Keratinocyte (primary cell): ENCODE measurements around the gene MBIP. TPM values are rescaled to one million over a fixed set of nuclear protein-coding genes. Genes with fewer than 3 reads are reported as not detected.

ENCODE experiments used
- DNase-seq: peaks from one replicate; pipeline ENCODE4 v3.0.0-alpha.2; 2011; ENCODE audit warnings: low read depth, missing footprints, low spot score
- FAIRE-seq: peaks from 2 replicates; lab custom pipeline; 2011; peaks lifted over from hg19 to GRCh38; lab: Jason Lieb, UNC
- H2AFZ ChIP-seq: 2 replicates; pipeline ENCODE4 v1.6.0; 2012; ENCODE audit warnings: low read length, control low read depth, inconsistent platforms; ENCODE audit not compliant: control insufficient read depth
- H3K27ac ChIP-seq: 2 replicates; pipeline ENCODE4 v1.5.1; 2011; ENCODE audit warnings: low read length; ENCODE audit not compliant: control insufficient read depth, insufficient read depth
- H3K27me3 ChIP-seq: 3 replicates; pipeline ENCODE4 v1.6.0; 2011; ENCODE audit warnings: low read length; ENCODE audit not compliant: control insufficient read depth, insufficient read depth; ENCODE audit errors: extremely low read depth
- H3K36me3 ChIP-seq, 2 experiments: 2 replicates in 1 of 2; 3 replicates in 1 of 2; pipeline ENCODE4 v1.5.1; 2011; ENCODE audit warnings: low read length in 2 of 2, mild to moderate bottlenecking in 1 of 2; ENCODE audit not compliant: control insufficient read depth in 2 of 2, insufficient read depth in 2 of 2; ENCODE audit errors: extremely low read depth in 1 of 2
- H3K4me1 ChIP-seq: 3 replicates; pipeline ENCODE4 v1.5.1; 2011; ENCODE audit warnings: low read length; ENCODE audit not compliant: control insufficient read depth, insufficient read depth; ENCODE audit errors: extremely low read depth
- H3K4me2 ChIP-seq: 3 replicates; pipeline ENCODE4 v1.6.0; 2011; ENCODE audit warnings: low read depth, low read length; ENCODE audit not compliant: control insufficient read depth, insufficient read depth; ENCODE audit errors: extremely low read depth
- H3K4me3 ChIP-seq, 3 experiments: fragments of 200-600 bp in 1 of 3; sonication (generic) in 1 of 3; 2 replicates in 2 of 3; 3 replicates in 1 of 3; pipeline ENCODE4 v1.5.1; 2011 to 2016; ENCODE audit warnings: low read length in 3 of 3, mild to moderate bottlenecking in 3 of 3, control low read depth in 2 of 3, inconsistent platforms in 1 of 3, low read depth in 1 of 3, mixed read lengths in 1 of 3, mixed run types in 1 of 3, moderate library complexity in 1 of 3; ENCODE audit not compliant: control insufficient read depth in 2 of 3, insufficient read depth in 2 of 3; ENCODE audit errors: extremely low read depth in 1 of 3
- H3K79me2 ChIP-seq: 2 replicates; pipeline ENCODE4 v1.6.0; 2012; ENCODE audit warnings: low read length; ENCODE audit not compliant: control insufficient read depth, insufficient read depth
- H3K9ac ChIP-seq: 3 replicates; pipeline ENCODE4 v1.6.0; 2011; ENCODE audit warnings: low read length; ENCODE audit not compliant: control insufficient read depth, insufficient read depth; ENCODE audit errors: extremely low read depth
- H3K9me1 ChIP-seq: 3 replicates; pipeline ENCODE4 v1.6.0; 2011; ENCODE audit warnings: low read length; ENCODE audit not compliant: control insufficient read depth, insufficient read depth; ENCODE audit errors: extremely low read depth
- H3K9me3 ChIP-seq: 2 replicates; pipeline ENCODE4 v1.5.1; 2012; ENCODE audit warnings: low read depth, low read length; ENCODE audit not compliant: control insufficient read depth
- H4K20me1 ChIP-seq: 3 replicates; pipeline ENCODE4 v1.6.0; 2011; ENCODE audit warnings: low read length; ENCODE audit not compliant: control insufficient read depth, insufficient read depth; ENCODE audit errors: extremely low read depth
- EZH2 ChIP-seq: IDR thresholded peaks from one replicate; pipeline ENCODE4 v1.6.1; 2012; ENCODE audit warnings: inconsistent platforms, mild to moderate bottlenecking, low read length, moderate library complexity
- dilution Hi-C: fragments of 300-500 bp; cut with MboI; formaldehyde crosslinking; loops from one replicate; pipeline ENCODE4 v1.7.0; 2020; ENCODE audit warnings: low sequenced_read_pairs; ENCODE audit not compliant: extremely low pct_ligation_motif_present
- polyA plus RNA-seq, 5 experiments: library from polyadenylated mRNA; depleted of rRNA in 3 of 5; stranded (reverse) in 3 of 5; stranded (forward) in 1 of 5; unstranded in 1 of 5; fragments of >200 nt; gene quantifications; 1 replicate in 1 of 5; 2 replicates in 3 of 5; 3 replicates in 1 of 5; pipeline versions ENCODE4 v1.2.1 to v1.2.3, GENCODE V29; 2011 to 2012; ENCODE audit warnings: missing spikeins in 2 of 5, low read depth in 1 of 5, low replicate concordance in 1 of 5
- TF ChIP-seq, protein P1 (sequence below), 3 experiments: IDR thresholded peaks in 1 of 3; conservative IDR thresholded peaks in 1 of 3; optimal IDR thresholded peaks in 1 of 3; 2 replicates in 2 of 3; 3 replicates in 1 of 3; pipeline versions ENCODE3 to v1.5.1; 2011; ENCODE audit warnings: low read length in 3 of 3, mild to moderate bottlenecking in 3 of 3, moderate library complexity in 2 of 3, control low read depth in 1 of 3, inconsistent platforms in 1 of 3; ENCODE audit not compliant: insufficient read depth in 2 of 3; ENCODE audit errors: extremely low read depth in 1 of 3

The MBIP gene
- polyA plus RNA-seq, 1 donor (not counting 4 experiments of a cell fraction or from before 2014, with no cell fraction given) = 28.3 TPM

- Histone ChIP-seq H3K4me2 (no peak overlapping the region), H3K9ac (no peak overlapping the region), H3K9me1 (no peaks in the 10 kb centered on the region), H3K79me2 (no peaks in the 10 kb centered on the region), H3K27me3 (no peaks in the 10 kb centered on the region), H3K4me3 (no peak overlapping the region), H3K27ac (no peak overlapping the region), H3K4me1 (no peaks in the 10 kb centered on the region), H4K20me1 (no peaks in the 10 kb centered on the region), H2AFZ (no peak overlapping the region), H3K36me3 (no peaks in the 10 kb centered on the region), H3K9me3 (no peaks in the 10 kb centered on the region)
- FAIRE-seq (no peak), DNase-seq (no peak)
- TF ChIP-seq EZH2 = no peak
- TF ChIP-seq, protein P1, sequence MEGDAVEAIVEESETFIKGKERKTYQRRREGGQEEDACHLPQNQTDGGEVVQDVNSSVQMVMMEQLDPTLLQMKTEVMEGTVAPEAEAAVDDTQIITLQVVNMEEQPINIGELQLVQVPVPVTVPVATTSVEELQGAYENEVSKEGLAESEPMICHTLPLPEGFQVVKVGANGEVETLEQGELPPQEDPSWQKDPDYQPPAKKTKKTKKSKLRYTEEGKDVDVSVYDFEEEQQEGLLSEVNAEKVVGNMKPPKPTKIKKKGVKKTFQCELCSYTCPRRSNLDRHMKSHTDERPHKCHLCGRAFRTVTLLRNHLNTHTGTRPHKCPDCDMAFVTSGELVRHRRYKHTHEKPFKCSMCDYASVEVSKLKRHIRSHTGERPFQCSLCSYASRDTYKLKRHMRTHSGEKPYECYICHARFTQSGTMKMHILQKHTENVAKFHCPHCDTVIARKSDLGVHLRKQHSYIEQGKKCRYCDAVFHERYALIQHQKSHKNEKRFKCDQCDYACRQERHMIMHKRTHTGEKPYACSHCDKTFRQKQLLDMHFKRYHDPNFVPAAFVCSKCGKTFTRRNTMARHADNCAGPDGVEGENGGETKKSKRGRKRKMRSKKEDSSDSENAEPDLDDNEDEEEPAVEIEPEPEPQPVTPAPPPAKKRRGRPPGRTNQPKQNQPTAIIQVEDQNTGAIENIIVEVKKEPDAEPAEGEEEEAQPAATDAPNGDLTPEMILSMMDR (optimal IDR thresholded peaks at IDR 0.05 in 1 of 3, IDR thresholded peaks at IDR 0.05 in 1 of 3, conservative IDR thresholded peaks at IDR 0.05 in 1 of 3; ENCODE audit: extremely low read depth in 1 of 3, insufficient read depth in 2 of 3, low read length in 3 of 3) = no peak
- dilution Hi-C loops = no loop called here
Observed at GRCh38 chr14:36260970-36261640, 59.3 kb downstream of the MBIP start.

DNA sequence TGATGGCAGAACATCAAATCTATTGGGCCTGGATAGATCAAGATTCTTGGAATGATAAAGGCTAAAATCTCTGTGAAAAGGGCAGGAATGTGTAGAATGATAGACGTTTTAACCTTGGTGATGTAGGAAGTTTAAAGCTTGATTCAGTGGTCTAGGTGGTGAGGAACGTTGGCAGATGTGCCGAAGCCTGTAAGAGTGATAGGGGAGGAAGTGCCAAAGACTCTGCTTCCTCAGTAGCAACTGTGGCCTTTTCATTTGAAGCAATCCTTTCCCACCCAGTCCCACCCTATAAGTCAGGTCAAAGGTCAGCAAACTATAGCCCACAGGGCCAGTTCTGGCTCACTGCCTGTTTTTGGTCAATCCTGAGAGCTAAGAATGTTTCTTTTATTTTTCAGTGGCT, 62.2 kb downstream of the MBIP start:
- Histone ChIP-seq H3K4me2 (no peak overlapping the region), H4K20me1 (no peaks in the 10 kb centered on the region), H3K9me1 (no peaks in the 10 kb centered on the region), H3K27me3 (no peaks in the 10 kb centered on the region), H3K9ac (no peak overlapping the region), H3K4me1 (no peaks in the 10 kb centered on the region), H3K79me2 (no peaks in the 10 kb centered on the region), H3K27ac (no peak overlapping the region), H2AFZ (no peak overlapping the region), H3K9me3 (no peaks in the 10 kb centered on the region), H3K36me3 (no peaks in the 10 kb centered on the region), H3K4me3 (no peak overlapping the region)
- TF ChIP-seq, protein P1 (optimal IDR thresholded peaks at IDR 0.05 in 1 of 3, IDR thresholded peaks at IDR 0.05 in 1 of 3, conservative IDR thresholded peaks at IDR 0.05 in 1 of 3; ENCODE audit: extremely low read depth in 1 of 3, insufficient read depth in 2 of 3, low read length in 3 of 3) = no peak
- dilution Hi-C loops = no loop called here
- no peak for FAIRE-seq
- DNase-seq = no peak
